Measurements from ENCODE around the gene AVPI1.

DNA sequence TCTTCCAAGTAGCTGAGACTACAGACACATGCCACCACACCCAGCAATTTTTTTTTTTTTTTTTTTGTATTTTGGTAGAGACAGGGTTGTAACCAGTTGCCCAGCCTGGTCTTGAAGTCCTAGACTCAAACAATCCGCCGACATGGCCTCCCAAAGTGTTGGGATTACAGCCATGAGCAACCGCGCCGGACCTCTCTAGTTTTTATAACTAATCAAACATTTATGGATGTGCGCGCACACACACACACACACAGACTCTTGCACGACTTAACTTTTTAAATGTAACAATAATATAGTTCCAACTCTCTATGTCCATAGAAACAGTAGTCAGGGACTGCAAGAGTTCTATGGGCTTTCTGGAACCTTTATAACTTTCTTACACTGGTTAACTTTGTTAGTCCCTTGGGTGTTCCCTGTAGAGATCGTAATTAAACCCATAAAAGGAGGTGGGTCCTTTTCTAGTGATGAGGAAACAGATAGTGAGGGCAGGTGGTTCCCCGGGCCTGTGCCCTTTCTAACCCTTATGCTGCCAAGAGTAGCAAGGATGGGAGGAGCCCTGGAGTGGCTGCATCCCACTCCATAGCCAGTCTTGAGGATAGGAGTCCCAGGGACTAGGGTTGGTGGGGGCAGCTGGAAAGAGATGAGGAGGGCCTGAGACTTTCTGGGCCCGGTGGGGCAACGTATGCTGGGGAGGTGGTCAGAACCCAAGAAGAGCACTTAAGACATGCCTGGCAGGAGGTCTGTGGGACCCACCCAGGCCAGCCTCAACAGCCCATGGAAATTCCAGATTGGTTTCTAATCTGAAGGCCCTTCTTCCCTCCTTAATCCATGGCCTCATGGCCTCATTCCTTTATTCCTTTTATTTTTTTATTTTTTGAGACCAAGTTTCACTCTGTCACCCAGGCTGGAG, 35.1 kb upstream of the AVPI1 start:
- TF ChIP-seq, protein P1, sequence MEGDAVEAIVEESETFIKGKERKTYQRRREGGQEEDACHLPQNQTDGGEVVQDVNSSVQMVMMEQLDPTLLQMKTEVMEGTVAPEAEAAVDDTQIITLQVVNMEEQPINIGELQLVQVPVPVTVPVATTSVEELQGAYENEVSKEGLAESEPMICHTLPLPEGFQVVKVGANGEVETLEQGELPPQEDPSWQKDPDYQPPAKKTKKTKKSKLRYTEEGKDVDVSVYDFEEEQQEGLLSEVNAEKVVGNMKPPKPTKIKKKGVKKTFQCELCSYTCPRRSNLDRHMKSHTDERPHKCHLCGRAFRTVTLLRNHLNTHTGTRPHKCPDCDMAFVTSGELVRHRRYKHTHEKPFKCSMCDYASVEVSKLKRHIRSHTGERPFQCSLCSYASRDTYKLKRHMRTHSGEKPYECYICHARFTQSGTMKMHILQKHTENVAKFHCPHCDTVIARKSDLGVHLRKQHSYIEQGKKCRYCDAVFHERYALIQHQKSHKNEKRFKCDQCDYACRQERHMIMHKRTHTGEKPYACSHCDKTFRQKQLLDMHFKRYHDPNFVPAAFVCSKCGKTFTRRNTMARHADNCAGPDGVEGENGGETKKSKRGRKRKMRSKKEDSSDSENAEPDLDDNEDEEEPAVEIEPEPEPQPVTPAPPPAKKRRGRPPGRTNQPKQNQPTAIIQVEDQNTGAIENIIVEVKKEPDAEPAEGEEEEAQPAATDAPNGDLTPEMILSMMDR (IDR thresholded peaks at IDR 0.05; ENCODE audit: insufficient read depth, low read length, poor library complexity, severe bottlenecking): no peak
- no peak for TF ChIP-seq EZH2phosphoT487 (conservative IDR thresholded peaks at IDR 0.05; ENCODE audit: low read length)
